ENCODE results near the gene PLCG1. TPM values are rescaled to one million over a fixed set of nuclear protein-coding genes. Genes with fewer than 3 reads are reported as not detected.

PLCG1 gene
- total RNA-seq, 1 experiment from 2014 or later: 45.6 TPM

DNA sequence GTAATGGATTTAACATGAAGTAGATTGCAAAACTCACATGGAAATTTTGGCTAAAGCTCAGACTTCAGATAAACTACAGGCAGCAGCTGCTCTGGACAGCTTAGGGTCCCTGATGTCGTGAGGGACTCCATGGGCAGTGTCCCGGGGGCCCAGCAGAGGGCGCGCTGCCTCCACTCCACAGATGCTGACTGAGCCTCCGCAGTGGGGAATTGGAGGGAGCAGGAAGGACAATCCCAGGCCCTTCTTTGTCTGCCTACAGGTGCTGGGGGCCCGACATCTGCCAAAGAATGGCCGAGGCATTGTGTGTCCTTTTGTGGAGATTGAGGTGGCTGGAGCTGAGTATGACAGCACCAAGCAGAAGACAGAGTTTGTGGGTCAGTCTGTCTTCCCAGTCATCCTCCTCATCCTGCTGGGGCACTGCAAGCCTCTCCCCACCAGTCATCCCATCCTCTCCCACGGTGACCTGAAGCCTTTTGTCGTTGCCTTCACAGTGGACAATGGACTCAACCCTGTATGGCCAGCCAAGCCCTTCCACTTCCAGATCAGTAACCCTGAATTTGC is 35.9 kb downstream of the PLCG1 start:
- Histone ChIP-seq H3K27ac (ENCODE audit: low read depth, low read length) (no peak overlapping the region), H2AFZ (ENCODE audit: low read depth, low read length, poor library complexity, severe bottlenecking) (no peak overlapping the region), H3K9ac (ENCODE audit: low read length) (no peak overlapping the region), H3K27me3 (ENCODE audit: insufficient read depth, low read length) (no peaks in the 10 kb centered on the region), H3K9me3 (ENCODE audit: control insufficient read depth in 1 of 2, insufficient read depth in 1 of 2, low read depth in 1 of 2, low read length in 2 of 2) (no peaks in the 10 kb centered on the region), H4K20me1 (ENCODE audit: insufficient read depth) (no peaks in the 10 kb centered on the region), H3K4me3 (replicated peaks in 1 of 2; ENCODE audit: low read depth in 1 of 2, low read length in 2 of 2) (no peak overlapping the region), H3K4me2 (ENCODE audit: low read length) (no peak overlapping the region), H3K9me2 (ENCODE audit: insufficient read depth) (no peaks in the 10 kb centered on the region), H3K79me2 (ENCODE audit: insufficient read depth, low read length) (no peaks in the 10 kb centered on the region), H3K4me1 (ENCODE audit: control insufficient read depth in 1 of 2, insufficient read depth in 2 of 2, low read length in 2 of 2) (peaks cover 3 to 15% of the 10 kb centered on the region in 2 experiments; a peak in 3 of 4 replicates), H3K36me3 (ENCODE audit: control insufficient read depth in 1 of 2, insufficient read depth in 2 of 2, low read length in 2 of 2) (peaks cover 14 to 21% of the 10 kb centered on the region in 2 experiments)
- POLR2A ChIA-PET: interaction anchor here (1.0 to 1.8 kb wide), 2 partner anchors 59 to 168 kb away, joined by 4 read pairs; partner anchors contain the start of gene LPIN3
- ATAC-seq (peak; percentile 94), DNase-seq (ENCODE audit: low read depth, low spot score) (peak; percentile 18)
- TF ChIP-seq EZH2 (IDR thresholded peaks at IDR 0.05) (no peak), CEBPB (IDR thresholded peaks at IDR 0.05; ENCODE audit: low read depth) (no peak), YY1 (IDR thresholded peaks at IDR 0.05; ENCODE audit: extremely low read depth, insufficient replicate concordance, low read depth, low read length) (no peak), JUND (IDR thresholded peaks at IDR 0.05) (no peak), CBX3 (IDR thresholded peaks at IDR 0.05; ENCODE audit: low read depth) (no peak), RAD21 (IDR thresholded peaks at IDR 0.05; ENCODE audit: low read depth) (peak; percentile 93)
- TF ChIP-seq, protein P1, sequence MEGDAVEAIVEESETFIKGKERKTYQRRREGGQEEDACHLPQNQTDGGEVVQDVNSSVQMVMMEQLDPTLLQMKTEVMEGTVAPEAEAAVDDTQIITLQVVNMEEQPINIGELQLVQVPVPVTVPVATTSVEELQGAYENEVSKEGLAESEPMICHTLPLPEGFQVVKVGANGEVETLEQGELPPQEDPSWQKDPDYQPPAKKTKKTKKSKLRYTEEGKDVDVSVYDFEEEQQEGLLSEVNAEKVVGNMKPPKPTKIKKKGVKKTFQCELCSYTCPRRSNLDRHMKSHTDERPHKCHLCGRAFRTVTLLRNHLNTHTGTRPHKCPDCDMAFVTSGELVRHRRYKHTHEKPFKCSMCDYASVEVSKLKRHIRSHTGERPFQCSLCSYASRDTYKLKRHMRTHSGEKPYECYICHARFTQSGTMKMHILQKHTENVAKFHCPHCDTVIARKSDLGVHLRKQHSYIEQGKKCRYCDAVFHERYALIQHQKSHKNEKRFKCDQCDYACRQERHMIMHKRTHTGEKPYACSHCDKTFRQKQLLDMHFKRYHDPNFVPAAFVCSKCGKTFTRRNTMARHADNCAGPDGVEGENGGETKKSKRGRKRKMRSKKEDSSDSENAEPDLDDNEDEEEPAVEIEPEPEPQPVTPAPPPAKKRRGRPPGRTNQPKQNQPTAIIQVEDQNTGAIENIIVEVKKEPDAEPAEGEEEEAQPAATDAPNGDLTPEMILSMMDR (IDR thresholded peaks at IDR 0.05 in 2 of 3, conservative IDR thresholded peaks at IDR 0.05 in 1 of 3; ENCODE audit: borderline replicate concordance in 1 of 3, insufficient read depth in 1 of 3, low read depth in 2 of 3, low read length in 2 of 3): peak; percentile 83 to 98 (median 96)
- TF ChIP-seq, protein P2, sequence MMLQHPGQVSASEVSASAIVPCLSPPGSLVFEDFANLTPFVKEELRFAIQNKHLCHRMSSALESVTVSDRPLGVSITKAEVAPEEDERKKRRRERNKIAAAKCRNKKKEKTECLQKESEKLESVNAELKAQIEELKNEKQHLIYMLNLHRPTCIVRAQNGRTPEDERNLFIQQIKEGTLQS (IDR thresholded peaks at IDR 0.05): no peak
- CTCF ChIA-PET: interaction anchor here (0.5 to 4.8 kb wide), 15 partner anchors 9 to 183 kb away, joined by 3 to 83 read pairs (median 4); partner anchors contain the start of gene LPIN3
- no TSS peak for BruUV-seq (replicated peaks)
- intact Hi-C loops (cut with micrococcal nuclease): loop anchor here (1.0 to 5.0 kb wide), 3 partner anchors 59 to 239 kb away; partner anchors contain the start of gene LPIN3
- RAD21 ChIA-PET (ENCODE audit: low non-redundant PET in 1 of 2, low total read pairs in 2 of 2, uncharacterized antibody in 2 of 2, unreplicated experiment in 2 of 2): interaction anchor here (0.5 to 1.5 kb wide), 6 partner anchors 51 to 217 kb away, joined by 3 to 17 read pairs (median 3); partner anchors contain the start of gene LPIN3 (in 2 of the 2)
